ENCODE results near the gene MIB1.
"Not testable (repeated sequence)": the region's sequence is repeated elsewhere in the genome, so short reads cannot be mapped to it uniquely, and the experiment has no call there.

MIB1 gene

DNA sequence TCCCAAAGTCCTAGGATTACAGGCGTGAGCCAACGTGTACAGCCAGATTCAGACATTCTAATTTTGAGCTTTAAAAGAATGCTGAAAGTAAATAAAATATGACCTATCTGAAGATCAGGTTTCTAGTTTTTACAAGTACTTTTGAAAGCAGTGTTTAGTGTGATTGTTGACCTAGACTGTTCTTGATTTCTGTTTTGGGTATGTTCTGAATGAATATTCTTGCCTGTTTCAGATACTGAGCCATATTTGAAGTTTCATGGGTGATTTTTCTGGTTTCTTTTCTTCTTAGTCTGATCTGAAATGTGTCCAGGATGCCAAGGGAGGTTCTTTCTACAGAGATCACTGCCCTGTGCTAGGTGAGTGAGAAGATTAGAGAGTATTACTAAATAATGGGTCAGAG lies 37.2 kb downstream of the MIB1 start:
- TF ChIP-seq, protein P1, sequence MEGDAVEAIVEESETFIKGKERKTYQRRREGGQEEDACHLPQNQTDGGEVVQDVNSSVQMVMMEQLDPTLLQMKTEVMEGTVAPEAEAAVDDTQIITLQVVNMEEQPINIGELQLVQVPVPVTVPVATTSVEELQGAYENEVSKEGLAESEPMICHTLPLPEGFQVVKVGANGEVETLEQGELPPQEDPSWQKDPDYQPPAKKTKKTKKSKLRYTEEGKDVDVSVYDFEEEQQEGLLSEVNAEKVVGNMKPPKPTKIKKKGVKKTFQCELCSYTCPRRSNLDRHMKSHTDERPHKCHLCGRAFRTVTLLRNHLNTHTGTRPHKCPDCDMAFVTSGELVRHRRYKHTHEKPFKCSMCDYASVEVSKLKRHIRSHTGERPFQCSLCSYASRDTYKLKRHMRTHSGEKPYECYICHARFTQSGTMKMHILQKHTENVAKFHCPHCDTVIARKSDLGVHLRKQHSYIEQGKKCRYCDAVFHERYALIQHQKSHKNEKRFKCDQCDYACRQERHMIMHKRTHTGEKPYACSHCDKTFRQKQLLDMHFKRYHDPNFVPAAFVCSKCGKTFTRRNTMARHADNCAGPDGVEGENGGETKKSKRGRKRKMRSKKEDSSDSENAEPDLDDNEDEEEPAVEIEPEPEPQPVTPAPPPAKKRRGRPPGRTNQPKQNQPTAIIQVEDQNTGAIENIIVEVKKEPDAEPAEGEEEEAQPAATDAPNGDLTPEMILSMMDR (IDR thresholded peaks at IDR 0.05): no peak
- no peak overlapping the region for H3K27ac ChIP-seq
- DNase-seq (ENCODE audit: low spot score): no peak
- no peak overlapping the region for H3K4me3 ChIP-seq

- Histone ChIP-seq H3K4me3 (no peak overlapping the region), H3K27ac (no peak overlapping the region)
- DNase-seq (ENCODE audit: low spot score): no peak
- TF ChIP-seq, protein P1 (IDR thresholded peaks at IDR 0.05): no peak
Observed at GRCh38 chr18:21786526-21786925, 45.9 kb downstream of the MIB1 start.

GRCh38 chr18:21796089-21796488 lies 55.5 kb downstream of the MIB1 start:
- not testable (repeated sequence) for H3K4me3 ChIP-seq

GRCh38 chr18:21798126-21798525 lies 57.5 kb downstream of the MIB1 start:
- H3K4me3 ChIP-seq: no peak overlapping the region
- TF ChIP-seq, protein P1 (IDR thresholded peaks at IDR 0.05): no peak
- no peak for DNase-seq (ENCODE audit: low spot score)
- H3K27ac ChIP-seq: no peak overlapping the region

More at GRCh38 chr18:21796089-21796488, 55.5 kb downstream of the MIB1 start:
- not testable (repeated sequence) for H3K27ac ChIP-seq; DNase-seq (ENCODE audit: low spot score)

GRCh38 chr18:21799721-21800120 lies 59.1 kb downstream of the MIB1 start:
- DNase-seq (ENCODE audit: low spot score): no peak
- TF ChIP-seq, protein P1 (IDR thresholded peaks at IDR 0.05): no peak
- Histone ChIP-seq H3K27ac (no peak overlapping the region), H3K4me3 (no peak overlapping the region)

DNA sequence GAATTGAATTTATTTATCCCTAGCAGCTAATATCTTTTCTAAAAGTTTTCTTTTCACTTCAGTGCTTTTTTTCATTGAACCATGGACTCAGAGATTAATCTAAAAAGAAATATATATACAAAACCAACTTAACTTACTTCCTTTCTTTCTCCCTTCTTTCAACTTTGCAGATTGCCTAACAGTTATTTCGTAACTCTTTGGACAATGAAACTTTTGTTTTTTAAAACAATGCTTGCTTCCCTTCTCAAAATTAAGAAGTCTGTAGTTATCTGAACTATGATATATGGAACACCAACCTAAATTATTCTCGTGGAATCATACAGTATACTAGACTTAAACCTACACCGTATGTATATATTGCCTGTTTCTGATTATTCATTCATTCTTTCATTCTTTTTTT lies 62.9 kb downstream of the MIB1 start:
- H3K4me3 ChIP-seq: no peak overlapping the region
- H3K27ac ChIP-seq: no peak overlapping the region
- no peak for DNase-seq (ENCODE audit: low spot score)
- TF ChIP-seq, protein P1 (IDR thresholded peaks at IDR 0.05): no peak

DNA sequence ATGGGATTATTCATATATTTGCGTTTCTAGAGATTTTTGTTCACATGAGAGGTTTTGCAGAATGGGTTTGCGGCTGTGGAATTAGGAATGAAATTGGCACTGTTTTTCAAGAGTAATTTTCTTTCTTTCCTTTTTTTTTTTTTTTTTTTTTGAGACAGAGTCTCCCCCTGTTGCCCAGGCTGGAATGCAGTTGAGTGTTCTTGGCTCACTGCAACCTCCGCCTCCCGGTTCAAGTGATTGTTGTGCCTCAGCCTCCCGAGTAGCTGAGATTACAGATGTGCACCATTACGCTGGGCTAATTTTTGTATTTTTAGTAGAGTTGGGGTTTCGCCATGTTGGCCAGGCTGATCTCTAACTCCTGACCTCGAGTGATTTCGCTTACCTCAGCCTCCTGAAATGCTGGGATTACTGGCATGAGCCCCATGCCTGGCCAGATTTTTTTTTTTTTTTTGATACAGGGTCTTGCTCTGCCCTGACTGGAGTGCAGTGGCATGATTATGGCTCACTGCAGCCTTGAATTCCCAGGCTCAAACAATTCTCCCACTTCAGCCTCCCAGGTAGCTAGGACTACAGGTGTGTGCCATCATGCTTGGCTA lies 65.3 kb downstream of the MIB1 start:
- Histone ChIP-seq H3K4me3 (no peak overlapping the region), H3K27ac (no peak overlapping the region)
- TF ChIP-seq, protein P1 (IDR thresholded peaks at IDR 0.05): no peak
- no peak for DNase-seq (ENCODE audit: low spot score)

Measured in coronary artery (tissue), 2 donors.